ENCODE measurements around the gene MAL. TPM values are rescaled to one million over a fixed set of nuclear protein-coding genes. Genes with fewer than 3 reads are reported as not detected.
A peak's percentile ranks its signal among the peaks of the same experiment; 100 is the strongest.

Gene MAL
- polyA plus RNA-seq, 4 donors, result 314 to 402 (median 338) TPM

DNA sequence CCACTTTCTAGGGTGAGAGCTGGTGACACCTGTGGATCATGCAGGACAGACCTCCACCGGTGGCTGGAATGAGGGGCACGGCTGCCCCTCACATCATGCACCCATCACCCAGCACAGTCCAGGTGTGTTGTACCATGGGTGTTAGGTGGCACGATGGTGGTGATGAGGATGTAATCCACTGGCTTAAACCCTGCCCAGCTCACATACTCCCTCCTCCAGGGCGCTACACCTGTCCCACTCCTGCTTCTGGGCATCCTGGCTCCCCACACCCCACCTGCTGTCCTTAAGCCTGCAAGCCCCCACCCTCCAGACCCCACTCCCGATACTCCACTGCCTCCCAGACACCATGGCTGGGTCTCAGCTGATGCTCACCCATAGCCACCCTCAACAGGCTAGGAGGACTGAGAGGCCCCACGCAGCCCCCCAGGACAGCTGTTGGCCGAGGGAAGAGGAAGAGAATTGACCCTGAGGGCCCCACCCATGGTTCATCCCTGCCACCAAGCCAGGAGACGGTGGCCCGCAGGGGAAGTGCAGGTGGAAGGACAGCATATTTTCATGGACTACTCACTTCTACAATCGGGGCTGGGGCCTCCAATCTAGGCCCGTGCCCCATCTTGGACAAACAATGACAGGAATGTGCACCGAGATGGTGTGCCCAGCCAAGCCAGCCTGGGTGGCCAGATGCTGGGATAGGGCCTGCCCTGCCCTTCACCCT, 34.3 kb downstream of the MAL start:
- no peak for DNase-seq (ENCODE audit: low read depth in 4 of 4, low spot score in 3 of 4)

DNA sequence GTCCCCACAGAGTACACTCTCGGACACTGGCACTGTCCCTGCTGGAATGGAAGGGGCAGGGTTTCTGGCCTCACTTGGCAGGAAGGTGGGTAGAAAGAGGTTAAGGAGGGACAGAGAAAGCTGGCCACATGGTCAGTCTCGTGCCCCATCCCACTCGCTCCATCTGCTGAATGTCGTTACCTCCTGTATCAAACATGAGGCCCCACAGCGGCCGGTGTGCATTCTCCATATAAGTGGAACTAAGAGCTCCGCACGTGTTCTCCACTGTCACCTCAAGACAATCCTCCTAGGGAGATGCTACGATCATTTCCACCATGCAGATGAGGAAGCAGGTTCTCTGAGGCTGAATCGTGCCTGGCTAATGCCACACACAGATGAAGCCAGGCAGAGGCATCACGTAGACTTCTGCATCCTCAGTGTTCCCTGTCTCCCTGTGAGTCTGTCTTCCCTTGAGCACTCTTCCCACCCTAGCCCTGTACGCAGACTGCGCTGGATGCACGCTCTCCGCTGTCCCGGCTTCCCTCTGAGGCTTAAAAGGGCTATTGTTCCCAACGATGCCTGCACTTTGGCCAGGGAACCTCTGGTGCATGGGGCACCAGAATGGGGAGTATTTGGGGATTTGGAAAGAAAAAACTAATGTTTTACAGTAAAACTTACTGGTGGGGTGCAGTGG, 35.1 kb downstream of the MAL start:
- no peak for DNase-seq (ENCODE audit: low read depth in 4 of 4, low spot score in 3 of 4)

DNA sequence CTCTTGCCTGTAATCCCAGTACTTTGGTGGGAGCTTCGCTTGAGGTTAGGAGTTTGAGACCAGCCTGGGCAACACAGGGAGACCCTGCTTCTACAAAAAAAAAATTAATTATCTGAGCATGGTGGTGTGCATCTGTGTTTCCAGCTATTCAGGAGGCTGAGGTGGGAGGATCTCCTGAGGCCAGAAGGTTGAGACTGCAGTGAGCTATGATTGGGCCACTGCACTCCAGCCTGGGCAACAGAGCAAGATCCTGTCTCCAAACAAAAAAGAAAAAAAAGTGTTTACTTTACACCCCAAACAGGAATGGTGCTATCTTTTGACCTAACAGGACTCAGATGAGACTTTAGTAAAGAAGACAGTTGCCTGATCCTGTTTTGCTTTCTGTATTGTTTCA, 35.6 kb downstream of the MAL start:
- no peak for DNase-seq (ENCODE audit: low read depth in 4 of 4, low spot score in 3 of 4)

DNA sequence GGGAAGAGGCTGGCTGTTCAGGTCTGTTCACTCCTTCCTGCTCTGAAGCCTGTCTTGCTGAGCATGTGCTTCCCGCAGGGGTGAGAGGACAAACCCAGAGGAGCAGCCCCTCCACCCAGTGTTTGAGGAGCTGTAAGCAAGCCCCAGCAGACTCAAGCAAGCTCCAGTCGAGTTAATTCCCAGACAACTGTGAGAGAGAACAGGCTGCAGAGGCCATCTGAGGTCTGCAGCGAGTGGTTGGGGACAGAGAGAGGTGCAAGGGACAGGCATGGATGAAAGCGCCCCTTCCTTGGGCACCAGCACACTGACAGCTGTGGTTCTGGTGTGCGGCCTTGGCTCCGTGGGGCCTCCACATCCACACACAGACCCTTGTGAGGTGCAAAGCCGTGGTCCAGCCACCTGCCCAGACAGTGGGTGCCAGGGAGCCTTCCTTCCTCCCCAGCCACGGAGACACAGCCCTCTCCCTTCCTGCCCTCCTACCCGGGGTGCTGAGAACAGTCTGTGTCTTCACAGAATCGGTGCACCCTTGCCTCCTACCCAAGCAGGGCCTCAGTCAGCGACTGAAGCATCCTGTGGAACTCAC, 36.2 kb downstream of the MAL start:
- DNase-seq (ENCODE audit: low read depth in 4 of 4, low spot score in 3 of 4), result no peak

DNA sequence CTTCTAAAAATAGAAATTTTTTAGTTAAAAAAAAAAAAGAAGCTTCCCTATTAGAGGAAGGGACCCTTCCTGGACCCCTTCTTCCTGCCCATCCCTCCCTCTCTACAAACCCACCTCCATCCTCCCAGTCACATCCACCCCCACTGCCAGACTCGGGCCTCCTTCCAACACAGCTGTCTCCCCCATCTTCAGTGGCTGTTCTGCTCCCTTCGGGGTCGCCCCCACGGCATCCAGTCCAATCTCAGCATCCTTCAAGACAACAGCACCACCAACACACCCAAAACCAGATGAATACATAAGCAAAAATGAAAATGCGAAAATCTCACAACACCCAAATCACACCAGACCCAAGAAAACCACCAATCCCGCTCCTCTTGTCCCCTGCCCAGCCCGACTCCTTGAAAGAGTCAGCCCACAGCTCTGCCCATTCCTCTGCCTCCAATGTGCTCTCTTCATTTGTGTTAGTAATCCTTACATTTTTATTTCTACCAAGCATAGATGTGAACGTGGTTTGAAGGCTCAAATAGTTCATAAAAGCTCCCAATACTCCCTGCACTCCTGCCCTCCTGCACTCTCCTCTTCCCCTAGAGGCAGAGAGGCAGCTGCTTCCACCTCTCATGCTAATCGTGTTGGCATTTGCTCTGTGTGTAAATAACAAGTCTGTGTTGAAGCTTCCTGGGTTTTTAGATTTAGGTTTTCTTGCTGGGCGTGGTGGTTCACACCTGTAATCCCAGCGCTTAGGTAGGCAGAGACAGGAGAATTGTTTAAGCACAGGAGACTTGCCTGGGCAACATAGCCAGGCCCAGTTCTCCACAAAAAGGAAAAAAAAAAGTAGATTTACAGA, 37.0 kb downstream of the MAL start:
- DNase-seq (ENCODE audit: low read depth in 4 of 4, low spot score in 3 of 4), result no peak

DNA sequence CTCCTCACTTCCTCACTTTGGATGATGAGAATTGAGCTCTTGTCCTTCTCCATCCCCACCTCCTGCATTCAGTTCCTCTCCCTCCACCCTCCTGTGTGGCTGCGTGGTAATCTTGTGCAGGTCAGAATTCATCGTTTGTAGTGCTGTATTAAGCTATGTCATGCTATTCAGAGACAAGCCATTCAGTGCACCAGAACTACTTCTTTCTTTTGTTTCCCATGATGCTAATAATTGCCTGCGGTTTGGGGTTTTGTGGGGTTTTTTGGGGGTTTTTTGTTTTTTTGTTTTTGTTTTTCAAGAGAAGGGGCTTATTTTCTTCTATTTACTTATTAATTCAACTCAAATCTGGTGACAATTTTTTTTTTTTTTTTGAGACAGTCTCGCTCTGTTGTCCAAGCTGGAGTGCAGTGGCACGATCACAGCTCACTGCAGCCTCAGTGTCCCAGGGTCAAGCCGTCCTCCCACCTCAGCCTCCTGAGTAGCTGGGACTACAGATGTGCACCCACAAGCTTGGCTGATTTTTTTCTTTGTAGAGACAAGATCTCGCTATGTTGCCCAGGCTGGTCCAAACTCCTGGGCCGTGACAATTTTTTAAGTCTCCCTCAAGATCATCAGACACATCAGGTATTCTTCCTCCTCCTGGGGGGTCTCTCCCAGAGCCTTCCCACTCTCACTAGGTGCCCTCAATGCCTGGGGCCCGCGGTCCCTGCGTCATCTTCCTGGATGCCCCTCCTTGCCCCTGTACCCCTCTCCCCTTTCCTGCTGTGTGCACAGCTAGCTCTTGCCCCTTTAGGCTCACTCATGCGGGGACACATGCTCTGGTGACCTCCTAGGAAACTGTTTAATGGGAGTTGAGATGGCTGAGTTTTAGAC, 37.8 kb downstream of the MAL start:
- no peak for DNase-seq (ENCODE audit: low read depth in 4 of 4, low spot score in 3 of 4)

DNA sequence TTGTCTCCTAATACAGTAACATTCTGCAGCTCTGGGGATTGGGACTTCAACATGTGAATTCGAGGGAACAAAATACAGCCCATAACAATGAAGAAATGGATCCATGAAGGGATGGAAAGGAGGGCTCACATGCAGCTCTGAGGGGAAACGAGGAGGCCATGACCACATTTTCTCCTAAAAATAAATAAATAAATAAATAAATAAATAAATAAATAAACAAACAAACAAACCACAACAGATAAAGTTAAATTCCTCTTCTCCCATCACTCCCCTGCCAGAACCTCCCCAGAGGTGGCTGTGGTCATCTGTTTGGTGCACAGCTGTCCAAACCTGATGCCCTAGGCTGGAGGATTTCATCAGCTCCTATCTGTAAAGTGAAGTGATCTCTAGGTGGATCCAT, 42.7 kb downstream of the MAL start:
- no peak for DNase-seq (ENCODE audit: low read depth in 4 of 4, low spot score in 3 of 4)

DNA sequence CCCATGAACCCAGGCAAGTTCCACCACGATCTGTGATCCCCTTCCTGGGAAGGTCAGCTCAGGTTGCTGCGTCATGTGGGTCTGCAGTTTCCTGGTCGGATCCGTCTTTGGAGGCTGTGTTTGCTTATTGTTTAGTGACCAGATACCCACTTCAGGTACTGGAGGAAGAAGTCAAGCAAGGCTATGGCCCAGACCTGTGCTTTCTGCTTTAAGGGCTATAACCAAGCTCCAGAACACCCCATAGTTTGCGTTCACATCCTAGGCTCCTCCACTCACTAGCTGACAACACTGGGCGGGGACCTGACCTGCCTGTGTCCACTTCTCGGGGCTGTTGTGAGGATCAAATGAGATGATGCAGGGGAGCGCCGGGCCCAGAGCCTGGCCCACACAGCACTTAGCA, 44.0 kb downstream of the MAL start:
- DNase-seq (ENCODE audit: low read depth in 4 of 4, low spot score in 3 of 4), result no peak

DNA sequence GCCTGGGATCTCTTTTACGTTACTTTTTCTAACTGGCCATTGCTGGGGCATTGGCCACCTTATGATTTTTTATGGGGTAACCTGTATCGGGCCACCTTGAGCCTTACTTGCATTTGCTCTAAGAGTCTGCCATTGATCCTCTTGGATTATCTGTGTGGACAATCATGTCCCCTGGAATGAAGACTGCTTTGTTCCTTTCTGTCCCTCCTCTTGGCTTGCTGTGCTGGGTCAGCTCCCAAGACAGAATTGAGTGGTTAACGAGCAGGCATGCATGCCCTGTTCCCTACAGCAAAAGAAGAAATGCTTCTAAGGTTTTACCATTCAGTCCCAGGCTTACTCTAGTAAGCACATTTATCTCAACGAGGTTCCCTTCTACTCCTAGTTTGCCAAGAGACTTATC, 46.3 kb downstream of the MAL start:
- no peak for DNase-seq (ENCODE audit: low read depth in 4 of 4, low spot score in 3 of 4)

DNA sequence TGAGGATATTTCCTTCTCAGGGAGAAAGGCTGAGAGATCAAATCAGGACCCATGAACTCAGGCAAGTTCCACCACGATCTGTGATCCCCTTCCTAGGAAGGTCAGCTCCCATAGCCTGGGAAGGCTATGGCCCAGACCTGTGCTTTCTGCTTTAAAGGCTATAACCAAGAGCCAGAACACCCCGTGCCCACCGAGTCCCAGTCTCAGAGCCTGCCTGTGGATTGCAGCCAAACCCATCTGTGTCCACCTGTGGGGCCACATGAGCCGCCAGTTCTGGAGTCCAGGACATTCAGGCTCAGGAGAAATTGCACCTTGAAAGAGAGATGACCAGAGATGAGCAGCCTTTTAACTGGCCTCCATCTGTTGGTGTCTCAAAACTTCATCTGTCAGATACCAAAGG, 46.9 kb downstream of the MAL start:
- no peak for DNase-seq (ENCODE audit: low read depth in 4 of 4, low spot score in 3 of 4)

DNA sequence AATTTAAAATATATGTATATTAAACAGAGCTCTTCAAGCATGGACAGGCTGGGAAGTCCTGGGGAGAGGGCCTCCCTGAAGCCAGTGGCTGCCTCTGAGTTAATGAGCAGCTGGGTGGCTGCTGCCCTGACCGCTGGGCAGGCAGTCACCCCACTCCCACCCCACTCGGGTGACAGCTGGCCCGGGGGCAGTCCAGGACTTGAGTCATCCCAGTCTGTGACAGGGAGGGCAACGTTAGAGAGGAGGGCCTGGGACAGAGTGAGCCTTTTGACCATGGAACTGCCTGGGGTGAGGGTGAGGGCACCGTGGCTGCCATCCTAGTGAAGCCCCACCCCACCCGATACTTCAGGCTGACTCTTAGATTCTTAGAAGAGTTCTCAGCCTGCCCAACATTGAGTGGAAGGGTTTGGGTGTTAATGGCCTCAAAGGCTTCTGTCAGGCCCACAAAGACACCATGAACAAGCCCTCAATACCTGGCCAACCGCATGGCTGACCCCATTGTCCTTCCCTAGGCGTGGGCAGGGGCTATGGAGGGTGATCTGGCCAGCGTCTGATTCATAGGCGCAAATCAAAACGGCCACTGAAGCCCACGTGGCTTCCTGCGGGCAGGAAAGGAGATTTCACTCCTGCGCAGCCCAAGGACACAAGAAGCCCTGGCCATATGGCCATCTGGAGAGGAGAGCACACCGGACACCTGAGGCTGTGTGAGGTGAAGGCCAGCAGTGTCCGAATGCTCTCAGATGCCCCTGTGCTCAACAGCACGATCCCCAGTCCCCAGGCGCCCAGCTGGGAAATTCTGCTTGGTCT, 48.6 kb downstream of the MAL start:
- no peak for DNase-seq (ENCODE audit: low read depth in 4 of 4, low spot score in 3 of 4)

DNA sequence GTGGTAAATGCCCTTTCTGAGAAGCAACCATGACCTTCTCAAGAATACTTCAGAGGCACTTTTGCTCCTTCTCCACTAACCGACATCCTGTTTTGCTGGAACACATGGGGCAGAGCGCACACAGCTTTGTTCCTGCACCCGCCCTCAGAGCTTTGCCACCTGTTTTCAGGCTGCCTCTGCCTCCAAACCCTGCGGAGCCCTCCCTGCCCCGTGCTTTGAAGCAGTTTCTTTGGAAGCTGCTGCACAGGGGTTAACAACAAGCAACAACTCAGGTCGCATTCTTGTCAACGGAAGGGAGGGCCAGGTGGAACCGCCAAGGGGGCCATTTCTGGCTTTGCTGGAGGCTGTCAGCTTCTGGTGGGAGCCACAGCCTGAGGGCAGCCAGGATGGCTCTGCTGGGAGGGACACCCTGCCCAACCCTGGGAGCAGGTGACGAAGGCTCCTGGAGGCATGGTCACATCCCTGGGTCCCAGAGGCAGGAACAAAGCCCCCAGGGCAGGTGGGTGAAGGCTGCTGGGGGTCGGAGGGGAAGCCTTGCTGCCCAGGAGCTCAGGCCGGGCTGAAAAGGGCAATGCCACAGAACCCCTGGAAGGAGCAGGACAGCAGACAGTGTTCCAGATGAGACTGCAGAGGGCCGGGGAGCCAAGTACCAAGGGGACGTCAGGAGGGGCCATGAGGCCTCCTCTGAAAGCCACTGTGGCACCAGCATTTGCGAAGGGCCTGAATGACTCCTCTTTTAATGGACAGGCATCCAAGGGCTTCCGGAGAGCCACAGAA, 49.3 kb downstream of the MAL start:
- DNase-seq (ENCODE audit: low read depth in 4 of 4, low spot score in 3 of 4), result no peak

DNA sequence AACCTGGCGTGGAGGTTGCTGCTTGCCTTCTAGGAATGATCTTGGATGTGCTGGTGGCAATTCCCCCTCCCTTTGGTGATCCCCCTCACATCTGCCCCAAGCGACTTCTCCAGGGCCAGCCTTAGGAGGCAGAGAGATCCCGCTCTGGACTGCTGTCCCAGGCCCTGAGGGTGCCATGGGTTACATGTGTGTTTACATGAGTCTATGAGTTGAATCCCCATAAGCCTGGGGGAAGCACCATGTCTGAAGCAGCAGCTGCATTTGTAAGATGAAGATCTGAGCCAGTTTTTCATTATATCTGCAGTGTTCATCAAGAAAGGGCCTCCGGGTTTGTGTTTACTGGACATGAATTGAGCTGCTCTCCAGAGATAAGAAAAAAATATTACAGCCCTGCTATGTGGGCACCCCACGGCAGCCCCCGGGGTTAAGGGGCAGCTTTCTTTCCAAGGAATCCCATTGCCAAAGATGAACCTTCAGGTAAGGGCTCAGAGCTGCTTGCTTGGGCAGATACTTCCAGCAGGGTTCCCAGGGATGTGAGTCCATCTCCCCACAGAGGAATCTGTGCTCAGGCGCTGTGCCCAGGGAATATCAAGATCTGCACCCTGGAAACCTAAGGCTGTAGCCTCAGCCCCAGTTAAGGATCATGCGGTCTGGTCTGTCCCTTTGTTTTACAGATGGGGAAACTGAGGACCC, 50.1 kb downstream of the MAL start:
- DNase-seq (ENCODE audit: low read depth in 4 of 4, low spot score in 3 of 4), result no peak

DNA sequence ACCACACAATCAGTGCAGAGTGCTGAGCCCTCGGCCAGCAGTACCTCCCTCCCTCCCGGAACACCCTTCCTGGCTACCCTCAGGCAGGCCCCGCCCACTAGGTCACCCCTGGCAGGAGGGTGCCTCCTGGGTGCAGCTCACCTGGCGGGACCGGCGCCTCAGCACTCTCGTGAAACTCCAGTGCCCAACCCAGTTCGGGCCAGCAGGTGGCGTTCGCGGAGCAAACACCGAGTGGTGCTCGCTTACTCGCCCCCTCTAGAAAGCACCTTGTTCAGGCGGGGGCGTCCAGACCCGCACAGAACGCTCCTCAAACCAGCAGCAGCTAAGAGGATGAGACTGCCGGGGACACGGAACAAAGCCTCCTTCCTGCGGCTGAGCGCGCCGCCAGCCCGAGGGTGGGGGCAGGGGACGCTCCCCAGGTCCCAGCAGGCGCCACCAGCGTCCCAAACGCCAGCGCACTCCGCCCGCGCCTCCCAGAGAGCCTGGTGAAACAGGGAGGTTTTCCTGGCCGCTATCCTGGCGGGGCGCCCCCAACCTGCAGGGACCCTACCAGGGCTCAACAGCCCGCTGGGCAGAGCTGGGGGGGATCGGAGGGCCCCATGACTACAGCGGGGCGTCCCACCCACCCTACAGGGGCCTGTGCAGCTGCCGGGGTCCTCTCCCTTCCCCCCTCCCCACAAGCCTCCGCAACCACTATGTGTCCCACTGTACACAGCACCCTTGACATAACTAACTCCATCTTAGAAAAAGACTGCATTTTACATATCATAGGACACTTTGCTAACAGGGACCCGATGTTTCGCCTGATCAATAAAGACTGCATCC, 51.4 kb downstream of the MAL start:
- DNase-seq (ENCODE audit: low read depth in 4 of 4, low spot score in 3 of 4), result peak; percentile 59 to 77 (median 66)

DNA sequence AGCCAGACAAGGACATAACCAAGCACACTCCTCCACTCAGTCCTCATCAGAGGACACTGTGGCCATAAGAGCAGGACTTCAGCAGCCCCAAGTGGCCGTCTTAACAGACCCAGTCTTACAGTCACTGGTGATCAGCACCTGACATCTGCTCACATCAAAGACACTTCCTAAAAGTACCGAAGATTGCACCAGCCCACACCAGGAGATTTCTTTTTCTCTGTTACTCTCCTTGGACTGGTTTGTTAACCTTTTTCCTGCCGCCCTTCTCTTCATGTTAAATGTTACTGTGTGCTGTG, 52.0 kb downstream of the MAL start:
- DNase-seq (ENCODE audit: low read depth in 4 of 4, low spot score in 3 of 4), result no peak

DNA sequence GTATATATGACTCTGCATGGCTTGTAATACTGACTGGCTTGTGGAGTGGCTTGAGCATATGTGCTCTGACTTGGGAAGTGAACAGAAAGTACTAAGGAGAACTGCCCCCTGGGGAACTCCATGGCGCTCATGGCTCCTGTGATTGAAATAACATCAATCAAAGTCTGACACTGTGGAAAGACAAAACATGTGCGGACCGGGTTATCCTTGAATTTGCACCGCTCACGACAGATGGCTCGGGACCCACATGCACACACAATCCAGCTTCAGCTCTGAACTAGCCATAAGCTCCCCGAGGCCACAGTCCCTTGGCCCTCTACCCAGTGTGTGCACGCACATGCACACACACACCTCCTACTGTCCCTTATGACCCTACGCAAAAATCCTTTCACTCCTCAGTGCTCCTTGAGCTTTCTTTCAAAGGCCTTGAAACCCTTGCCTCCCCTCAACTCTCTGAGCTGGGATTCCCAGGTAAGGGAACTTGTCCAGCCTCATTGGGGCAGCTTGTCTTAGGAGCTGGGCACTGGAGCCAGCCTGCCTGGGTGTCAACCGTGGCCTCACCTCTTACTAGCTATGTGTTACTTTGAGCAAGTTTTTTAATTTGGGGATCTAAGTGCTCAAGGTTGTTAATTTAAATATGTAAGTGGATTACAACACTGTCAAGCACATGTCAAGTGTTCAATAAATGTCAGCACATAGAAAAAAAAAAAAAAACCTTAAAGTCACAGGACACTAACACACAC, 52.5 kb downstream of the MAL start:
- DNase-seq (ENCODE audit: low read depth in 4 of 4, low spot score in 3 of 4), result no peak

DNA sequence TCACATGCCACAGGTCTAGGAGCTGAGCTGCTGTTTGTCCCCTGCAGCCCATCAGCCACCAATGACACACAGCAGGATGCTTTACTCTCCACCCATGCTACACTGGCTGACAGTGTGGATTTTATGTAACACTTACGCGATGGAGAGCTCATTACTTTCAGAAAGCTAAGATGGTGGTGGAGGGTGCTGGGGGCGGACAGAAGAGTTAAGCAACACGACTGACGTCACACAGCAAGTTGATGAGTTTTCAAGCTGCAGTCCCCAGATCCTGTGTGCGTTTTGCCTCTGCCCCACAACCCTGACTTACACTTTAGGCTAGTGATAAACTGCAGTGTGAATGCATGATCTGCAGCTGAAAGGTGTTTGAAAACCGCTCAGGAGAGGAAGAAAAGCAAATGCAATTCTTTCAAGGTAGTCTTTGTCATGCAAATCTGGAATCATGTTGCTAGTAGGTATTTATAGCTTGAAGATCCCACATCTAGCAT, 53.7 kb downstream of the MAL start:
- DNase-seq (ENCODE audit: low read depth in 4 of 4, low spot score in 3 of 4), result no peak
